Ishikawa (cell line): Measurements from ENCODE around the gene NPAS2.

Experiments used
- CEBPB ChIP-seq: IDR thresholded peaks from 2 replicates; pipeline ENCODE4 v1.6.1; 2012
- EP300 ChIP-seq: IDR thresholded peaks from 2 replicates; pipeline ENCODE4 v1.6.1; 2012; ENCODE audit warnings: borderline replicate concordance
- MAX ChIP-seq: IDR thresholded peaks from 2 replicates; pipeline ENCODE4 v1.6.1; 2012
- NFIC ChIP-seq: IDR thresholded peaks from 2 replicates; pipeline ENCODE4 v1.6.1; 2012
- RAD21 ChIP-seq: IDR thresholded peaks from 2 replicates; pipeline ENCODE4 v1.6.1; 2012; ENCODE audit warnings: low read depth
- REST ChIP-seq: IDR thresholded peaks from 2 replicates; pipeline ENCODE4 v1.6.1; 2012; ENCODE audit warnings: low read depth, mild to moderate bottlenecking
- TAF1 ChIP-seq: IDR thresholded peaks from 2 replicates; pipeline ENCODE4 v1.6.1; 2012; ENCODE audit warnings: low read depth, mild to moderate bottlenecking
- TCF12 ChIP-seq: IDR thresholded peaks from 2 replicates; pipeline ENCODE4 v1.6.1; 2012; ENCODE audit warnings: low read depth
- YY1 ChIP-seq: IDR thresholded peaks from 2 replicates; pipeline ENCODE4 v1.6.1; 2012; ENCODE audit warnings: low read depth
- ZBTB7A ChIP-seq: IDR thresholded peaks from 2 replicates; pipeline ENCODE4 v1.6.1; 2012; ENCODE audit warnings: low read depth

- TF ChIP-seq YY1 (no peak), ZBTB7A (no peak), RAD21 (no peak), EP300 (no peak), CEBPB (no peak), MAX (no peak), REST (no peak), NFIC (no peak), TCF12 (no peak), TAF1 (no peak)
These were observed 58.3 kb downstream of the NPAS2 start for GRCh38 chr2:100878000-100878791.
